Fibroblast of mammary gland (primary cell): ENCODE data around the gene KREMEN1.

Experiments used
- DNase-seq: peaks from one replicate; pipeline ENCODE4 v3.0.0-alpha.2; 2010; ENCODE audit warnings: low read depth
- H3K4me3 ChIP-seq: 2 replicates; pipeline ENCODE4 v1.5.1; 2011; ENCODE audit warnings: low read depth, mild to moderate bottlenecking, low read length, moderate library complexity; ENCODE audit not compliant: control insufficient read depth
- TF ChIP-seq, protein P1 (sequence below): conservative IDR thresholded peaks from 2 replicates; pipeline ENCODE4 v1.5.1; 2011; ENCODE audit warnings: low read depth, low read length, inconsistent platforms; ENCODE audit not compliant: control insufficient read depth, insufficient read depth

KREMEN1 gene

DNA sequence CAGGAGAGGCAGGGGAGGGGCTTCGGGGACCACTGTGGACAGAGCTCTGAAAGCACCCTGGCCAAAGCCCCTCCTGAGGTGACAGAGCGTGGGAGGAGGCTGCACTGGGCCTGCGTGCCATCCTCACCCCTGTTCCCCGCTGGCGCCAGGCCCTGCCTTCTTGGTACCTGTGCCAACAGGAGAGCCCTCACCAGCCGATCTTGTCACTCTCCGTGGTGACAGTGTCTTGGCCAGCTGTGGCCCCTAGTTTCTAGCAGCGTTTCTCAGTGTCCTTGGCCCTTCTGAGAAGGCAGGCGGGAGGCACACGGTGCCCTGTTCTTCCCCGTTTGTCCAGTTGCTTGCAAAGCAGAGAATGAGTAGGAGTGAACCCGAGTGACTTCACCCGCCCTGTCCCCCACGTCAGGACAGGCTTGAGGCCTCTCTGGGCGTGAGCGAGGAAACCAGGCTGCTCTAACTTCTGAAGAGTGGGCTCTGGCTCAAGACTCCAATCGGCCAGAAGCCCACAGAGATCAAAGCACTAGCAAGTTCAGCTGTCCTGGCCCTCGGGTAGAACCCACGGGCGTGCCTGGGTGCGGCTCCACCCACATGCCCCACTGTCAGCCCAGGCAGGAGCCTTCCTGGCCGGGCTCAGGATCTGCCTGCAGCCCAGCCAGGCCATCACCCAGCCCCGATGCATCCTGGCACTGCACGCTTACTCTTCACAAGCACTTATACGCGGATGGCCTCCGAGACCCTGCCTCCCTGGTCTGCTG, 72.7 kb downstream of the KREMEN1 start:
- TF ChIP-seq, protein P1, sequence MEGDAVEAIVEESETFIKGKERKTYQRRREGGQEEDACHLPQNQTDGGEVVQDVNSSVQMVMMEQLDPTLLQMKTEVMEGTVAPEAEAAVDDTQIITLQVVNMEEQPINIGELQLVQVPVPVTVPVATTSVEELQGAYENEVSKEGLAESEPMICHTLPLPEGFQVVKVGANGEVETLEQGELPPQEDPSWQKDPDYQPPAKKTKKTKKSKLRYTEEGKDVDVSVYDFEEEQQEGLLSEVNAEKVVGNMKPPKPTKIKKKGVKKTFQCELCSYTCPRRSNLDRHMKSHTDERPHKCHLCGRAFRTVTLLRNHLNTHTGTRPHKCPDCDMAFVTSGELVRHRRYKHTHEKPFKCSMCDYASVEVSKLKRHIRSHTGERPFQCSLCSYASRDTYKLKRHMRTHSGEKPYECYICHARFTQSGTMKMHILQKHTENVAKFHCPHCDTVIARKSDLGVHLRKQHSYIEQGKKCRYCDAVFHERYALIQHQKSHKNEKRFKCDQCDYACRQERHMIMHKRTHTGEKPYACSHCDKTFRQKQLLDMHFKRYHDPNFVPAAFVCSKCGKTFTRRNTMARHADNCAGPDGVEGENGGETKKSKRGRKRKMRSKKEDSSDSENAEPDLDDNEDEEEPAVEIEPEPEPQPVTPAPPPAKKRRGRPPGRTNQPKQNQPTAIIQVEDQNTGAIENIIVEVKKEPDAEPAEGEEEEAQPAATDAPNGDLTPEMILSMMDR, result no peak
- DNase-seq, result no peak
- H3K4me3 ChIP-seq, result no peak overlapping the region

DNA sequence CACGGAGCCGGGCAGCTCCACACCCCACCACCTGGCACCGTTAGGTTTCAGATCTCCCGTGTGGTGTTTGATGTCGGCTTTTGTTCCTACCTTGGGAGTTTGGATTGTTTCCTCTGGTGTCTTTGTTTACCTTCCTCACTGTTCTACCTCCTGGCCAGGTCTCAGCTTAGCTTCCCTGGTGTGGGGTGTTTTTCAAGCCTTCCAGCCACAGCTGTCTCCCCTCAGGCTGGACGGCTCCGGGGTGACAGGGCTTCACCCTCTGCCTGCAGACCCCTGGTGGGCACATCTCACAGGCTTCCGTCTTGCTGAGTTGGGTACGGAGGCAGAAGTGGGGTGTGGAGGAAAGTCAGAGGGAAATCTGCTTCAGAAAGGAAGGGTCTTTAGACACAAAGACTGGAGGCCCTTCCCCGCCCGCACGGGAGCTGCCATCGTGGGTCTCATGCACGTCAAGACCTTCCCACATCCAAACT, 73.3 kb downstream of the KREMEN1 start:
- no peak overlapping the region for H3K4me3 ChIP-seq
- DNase-seq, result no peak
- TF ChIP-seq, protein P1, result no peak

DNA sequence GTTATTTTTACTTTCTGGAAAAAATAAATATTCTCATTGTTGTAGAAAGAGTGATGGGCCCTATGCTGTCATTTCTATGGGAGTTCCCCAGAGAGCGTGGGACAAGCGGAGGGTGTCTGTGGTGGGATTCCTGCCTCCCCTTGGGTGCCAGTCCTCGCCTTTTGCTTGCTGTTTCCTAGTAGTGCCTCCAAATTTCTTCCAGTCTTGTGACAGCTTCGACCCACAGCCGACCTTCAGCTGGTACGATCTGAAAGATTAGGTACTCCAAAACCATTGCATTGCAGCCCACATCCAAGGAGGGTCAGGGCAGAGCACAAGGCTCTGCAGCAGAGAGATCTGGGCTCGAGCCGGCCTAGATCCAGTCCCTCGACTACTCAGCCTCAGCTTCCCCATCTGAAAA, 73.9 kb downstream of the KREMEN1 start:
- no peak for DNase-seq
- no peak overlapping the region for H3K4me3 ChIP-seq
- TF ChIP-seq, protein P1, result no peak

DNA sequence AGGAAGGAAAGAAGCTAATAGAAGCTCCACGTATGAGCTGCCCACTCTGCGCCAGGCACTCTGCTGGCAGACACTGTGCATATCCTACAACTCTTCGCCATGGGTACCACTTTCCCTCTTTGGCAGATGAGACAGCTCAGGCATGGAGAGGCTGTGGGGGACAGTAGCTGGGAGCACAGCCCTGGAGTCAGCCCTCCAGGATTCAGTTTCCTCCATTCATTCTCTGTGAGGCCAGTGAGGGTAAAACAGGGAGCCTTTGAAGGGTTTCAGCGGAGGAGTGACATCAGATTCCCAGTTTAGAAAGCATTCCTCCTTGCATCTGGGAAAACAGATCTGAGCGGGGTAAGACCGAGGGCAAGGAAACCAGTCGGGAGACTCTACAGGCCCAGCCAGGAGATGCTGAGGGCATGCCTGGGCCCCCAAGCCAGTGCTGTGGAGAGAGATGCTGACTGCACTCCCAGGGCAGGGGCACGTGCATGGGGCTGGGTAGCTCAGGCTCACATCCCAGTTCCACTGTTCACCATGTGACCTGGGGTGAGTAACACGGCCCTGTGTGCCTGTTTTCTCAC, 74.6 kb downstream of the KREMEN1 start:
- TF ChIP-seq, protein P1, result no peak
- DNase-seq, result no peak
- no peak overlapping the region for H3K4me3 ChIP-seq

DNA sequence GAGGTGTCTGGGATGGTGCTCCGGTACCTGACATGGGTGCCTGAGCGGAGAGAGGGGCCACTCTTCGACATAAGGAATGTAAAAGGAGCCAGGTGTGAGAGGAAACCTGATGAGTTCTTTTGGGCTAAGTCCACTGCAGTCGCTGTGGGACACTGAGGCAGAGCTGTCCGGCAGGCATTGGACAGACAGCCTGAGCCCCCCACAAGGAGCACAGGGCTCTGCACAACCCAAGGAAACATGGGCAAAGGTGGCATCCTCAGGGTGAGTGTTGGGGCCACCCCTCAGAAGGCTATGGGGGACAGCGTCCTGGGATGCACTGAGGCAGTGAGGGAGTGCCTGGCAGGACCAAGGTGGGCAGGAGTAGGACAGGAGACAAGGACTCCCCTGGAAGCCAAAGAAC, 75.2 kb downstream of the KREMEN1 start:
- TF ChIP-seq, protein P1, result no peak
- no peak for DNase-seq
- H3K4me3 ChIP-seq, result no peak overlapping the region

DNA sequence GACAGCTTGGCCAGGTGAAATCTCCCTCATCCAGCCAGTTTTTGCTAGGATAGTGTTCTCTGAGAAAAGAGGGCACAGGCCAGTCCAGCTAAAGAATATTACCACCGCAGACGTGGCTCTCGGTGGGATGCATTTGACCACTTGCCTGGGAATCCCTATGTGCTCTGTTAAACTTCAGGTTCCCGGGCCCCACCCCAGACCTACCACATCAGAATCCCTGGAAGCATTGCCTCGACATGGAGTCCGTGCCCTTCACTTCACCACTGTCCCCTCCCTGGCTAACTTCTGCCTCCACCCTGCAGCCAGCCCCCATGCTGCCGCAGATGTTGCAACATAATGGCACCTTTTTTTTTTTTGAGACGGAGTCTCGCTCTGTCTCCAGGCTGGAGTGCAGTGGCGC, 76.0 kb downstream of the KREMEN1 start:
- no peak overlapping the region for H3K4me3 ChIP-seq
- TF ChIP-seq, protein P1, result no peak
- no peak for DNase-seq
